NCI-H226 (cell line): ENCODE results near the gene ISX.

Experiments used
- DNase-seq: peaks from one replicate; pipeline ENCODE4 v3.0.0-alpha.2; 2015

ISX gene

DNA sequence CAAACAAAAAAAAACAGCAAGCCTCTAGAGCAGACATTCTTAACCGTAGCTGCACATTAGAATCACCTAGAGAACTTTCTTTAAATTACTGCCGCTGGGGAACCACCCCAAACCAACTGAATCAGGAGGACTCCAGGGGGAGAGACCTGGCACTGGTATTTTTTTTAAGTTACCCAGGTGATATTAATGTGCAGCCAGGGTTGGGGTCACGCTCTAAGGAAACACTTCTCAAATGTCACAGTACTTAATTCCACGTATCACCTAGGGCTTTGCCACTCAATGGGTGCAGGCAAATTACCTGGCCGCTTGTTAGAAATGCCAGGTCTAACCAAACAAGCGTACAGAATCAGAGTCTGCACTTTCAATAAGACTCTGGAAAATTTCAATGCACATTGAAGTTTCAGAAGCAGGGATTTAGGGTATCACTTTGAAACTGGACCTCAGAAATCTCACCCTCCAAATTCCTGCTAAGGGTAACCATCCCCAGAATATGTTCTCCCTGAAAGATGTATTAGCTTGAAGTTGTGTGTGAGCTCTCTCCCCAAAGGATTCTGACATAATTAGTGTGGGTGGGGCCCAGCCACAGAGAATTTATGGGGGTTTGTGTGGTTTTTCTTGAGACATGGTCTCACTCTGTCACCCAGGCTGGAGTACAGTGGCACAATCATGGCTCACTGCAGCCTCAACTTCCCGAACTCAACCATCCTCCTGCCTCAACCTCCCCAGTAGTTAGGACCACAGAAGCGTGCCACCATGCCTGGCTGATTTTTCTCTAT is 12.7 kb upstream of the ISX start:
- no peak for DNase-seq

GRCh38 chr22:35054064-35054463 is 11.9 kb upstream of the ISX start:
- DNase-seq, result no peak

GRCh38 chr22:35056486-35056885 is 9.5 kb upstream of the ISX start:
- no peak for DNase-seq

DNA sequence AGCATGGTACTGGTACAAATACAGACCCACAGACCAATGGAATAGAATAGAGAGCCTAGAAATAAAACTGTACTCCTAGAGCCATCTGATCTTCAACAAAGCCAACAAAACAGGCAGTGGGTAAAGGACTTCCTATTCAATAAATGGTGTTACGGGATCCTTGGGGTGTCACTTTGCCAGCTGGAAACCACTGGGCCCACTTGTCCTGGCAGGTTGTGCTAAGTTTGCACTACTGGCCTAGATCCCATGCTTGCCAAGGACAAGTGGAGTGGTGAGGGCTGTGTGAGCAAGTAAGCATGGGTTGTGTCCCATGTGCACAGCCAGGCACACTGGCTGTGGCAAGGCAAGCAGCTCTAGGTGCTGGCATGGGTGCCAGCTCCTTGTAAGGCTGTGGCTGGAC is 8.8 kb upstream of the ISX start:
- no peak for DNase-seq

GRCh38 chr22:35059632-35060031 is 6.3 kb upstream of the ISX start:
- no peak for DNase-seq

DNA sequence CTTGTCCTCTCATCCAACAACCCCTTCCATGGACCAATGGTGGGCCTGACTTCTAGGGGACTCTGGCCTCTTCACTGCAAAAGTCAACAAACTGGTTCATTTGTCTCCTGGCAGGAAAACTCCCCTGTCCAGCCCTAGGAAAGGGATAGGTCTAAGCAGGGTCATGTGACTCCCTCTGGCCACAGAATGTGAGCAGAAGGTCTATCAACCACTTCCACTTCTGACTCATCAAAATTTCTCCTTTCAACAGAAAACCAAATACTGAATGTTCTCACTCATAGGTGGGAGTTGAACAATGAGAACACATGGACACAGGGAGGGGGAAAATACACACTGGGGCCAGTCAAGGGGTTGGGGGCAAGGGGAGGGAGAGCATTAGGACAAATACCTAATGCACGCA is 1.3 kb upstream of the ISX start:
- no peak for DNase-seq

- DNase-seq, result no peak
These were observed 775 bp upstream of the ISX start for GRCh38 chr22:35065183-35065582.

DNA sequence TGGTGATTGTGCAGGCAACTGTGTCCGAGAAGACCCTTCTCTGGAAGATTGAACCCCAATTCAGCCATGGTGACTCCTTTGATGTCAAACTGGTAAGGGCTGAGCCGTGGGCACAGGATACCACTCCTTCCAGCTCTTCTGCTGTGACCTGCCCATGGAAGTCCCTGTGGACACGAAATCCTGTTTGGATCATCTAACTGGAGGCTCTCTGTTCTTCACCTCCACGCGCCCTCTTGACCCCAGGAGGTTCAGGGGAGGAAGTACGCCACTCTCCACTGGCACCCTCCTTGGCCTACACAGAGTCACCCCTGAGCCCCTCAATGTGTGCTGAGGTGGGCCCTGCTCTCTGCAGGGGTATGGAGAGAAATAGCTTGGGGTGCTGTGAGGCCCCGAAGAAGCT is 810 bp downstream of the ISX start:
- no peak for DNase-seq

GRCh38 chr22:35069541-35069940 is 3.6 kb downstream of the ISX start:
- DNase-seq, result no peak

DNA sequence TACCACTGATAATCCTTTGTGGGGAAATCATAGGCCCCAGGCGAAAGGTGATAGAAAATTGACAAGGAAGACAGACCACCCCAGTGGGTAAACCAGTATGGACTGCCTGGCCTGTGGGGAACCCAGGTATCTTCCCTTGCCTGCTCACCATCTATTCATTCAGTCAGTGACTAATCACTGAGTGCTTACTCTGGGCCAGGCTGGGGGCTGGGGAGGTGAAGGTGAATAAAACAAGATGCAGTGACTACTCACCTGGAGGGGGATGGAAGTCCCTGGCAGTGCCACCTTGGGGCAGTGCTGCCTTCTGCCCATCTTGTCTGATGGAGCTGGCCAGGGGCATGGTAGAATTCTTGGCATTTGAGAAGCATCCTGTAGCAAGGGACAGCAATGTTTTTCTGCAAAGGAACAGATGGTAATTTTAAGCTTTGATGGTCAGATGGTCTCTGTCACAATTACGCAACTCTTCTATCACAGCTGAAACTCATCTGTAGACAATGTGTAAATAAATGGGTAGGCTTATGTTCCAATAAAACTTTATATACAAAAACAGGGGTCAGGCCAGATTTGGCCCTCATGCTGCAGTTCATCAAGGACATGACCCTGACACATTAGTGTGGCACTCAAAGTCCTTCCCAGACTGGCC is 4.6 kb downstream of the ISX start:
- DNase-seq, result no peak

- DNase-seq, result no peak
These were observed 5.8 kb downstream of the ISX start for GRCh38 chr22:35071784-35072183.

- DNase-seq, result peak; percentile 2
These were observed 7.0 kb downstream of the ISX start for GRCh38 chr22:35072925-35073324.

DNA sequence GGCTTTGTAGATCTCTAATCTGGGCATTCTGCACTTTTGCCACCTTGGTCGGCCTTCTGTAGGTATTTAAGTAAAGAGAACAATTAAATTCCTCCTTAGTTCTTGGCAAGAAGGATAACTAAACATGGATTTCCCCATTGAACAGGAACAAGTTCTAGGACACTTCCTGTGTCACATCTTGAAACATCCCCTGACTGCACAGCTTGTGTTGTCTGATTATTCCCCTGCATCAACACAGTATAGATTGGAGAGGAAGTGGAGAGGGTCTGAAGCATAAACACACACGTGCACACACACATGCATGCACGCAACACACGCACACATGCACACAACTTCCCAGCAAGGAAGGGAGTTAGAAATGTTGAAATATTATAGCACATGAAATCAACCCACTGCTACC is 8.6 kb downstream of the ISX start:
- DNase-seq, result no peak

DNA sequence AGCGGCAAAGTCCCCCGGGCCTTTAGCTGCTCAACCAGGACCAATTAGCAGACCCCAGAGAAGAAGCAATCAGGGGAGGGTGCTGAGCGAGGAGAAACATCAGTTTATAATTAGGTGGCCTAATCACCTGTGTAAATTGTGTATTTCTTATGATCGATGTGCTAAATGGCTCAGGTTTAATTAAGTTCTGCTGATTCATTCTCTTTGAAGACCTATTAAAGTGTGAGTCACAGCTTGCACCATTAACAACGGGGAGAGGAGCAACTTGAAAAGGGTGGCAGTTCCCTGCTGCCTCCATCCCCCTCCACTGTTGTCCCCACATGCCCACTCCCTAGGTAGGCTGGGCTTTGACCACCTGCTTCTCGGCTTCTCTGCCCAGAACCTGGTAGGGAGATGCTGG is 10.7 kb downstream of the ISX start:
- DNase-seq, result no peak

DNA sequence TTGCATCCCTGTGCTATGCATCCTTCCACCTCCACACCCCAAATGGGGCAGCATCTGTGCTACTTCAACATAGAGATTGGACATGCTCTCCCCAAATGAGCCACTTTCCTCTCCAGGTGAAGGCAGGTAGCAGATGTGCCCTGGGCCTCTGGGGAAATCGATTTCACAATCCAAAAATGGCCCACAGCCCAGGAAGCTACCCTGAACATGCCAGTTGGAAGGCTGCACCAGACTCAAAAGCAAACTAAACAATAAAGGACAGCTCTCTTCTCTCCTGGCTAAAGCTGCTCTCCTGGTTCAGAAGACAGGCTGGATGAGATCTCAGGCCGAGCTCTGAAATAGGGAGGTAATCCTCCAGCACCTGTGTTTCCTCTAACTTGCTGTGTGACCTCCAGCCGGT is 19.7 kb downstream of the ISX start:
- DNase-seq, result no peak

DNA sequence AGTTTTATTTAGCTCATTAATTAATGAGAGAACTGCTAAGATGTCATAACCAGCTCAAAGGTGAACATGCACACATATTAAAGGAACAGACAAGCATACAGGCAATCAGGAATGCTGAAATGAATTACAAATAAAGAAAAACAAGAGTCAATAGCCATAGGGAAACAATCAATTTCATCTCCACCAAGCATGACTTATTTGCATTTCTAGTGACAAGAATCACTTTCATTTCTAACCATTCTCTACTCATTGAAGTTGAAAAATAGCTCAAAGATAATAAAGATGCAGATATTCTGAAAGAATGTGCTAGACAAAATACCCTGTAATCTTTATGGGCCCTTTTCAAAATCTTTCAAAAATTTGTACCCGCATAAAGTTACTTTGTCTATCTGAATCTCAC is 23.2 kb downstream of the ISX start:
- DNase-seq, result no peak

- no peak for DNase-seq
These were observed 26.4 kb downstream of the ISX start for GRCh38 chr22:35092406-35092805.

DNA sequence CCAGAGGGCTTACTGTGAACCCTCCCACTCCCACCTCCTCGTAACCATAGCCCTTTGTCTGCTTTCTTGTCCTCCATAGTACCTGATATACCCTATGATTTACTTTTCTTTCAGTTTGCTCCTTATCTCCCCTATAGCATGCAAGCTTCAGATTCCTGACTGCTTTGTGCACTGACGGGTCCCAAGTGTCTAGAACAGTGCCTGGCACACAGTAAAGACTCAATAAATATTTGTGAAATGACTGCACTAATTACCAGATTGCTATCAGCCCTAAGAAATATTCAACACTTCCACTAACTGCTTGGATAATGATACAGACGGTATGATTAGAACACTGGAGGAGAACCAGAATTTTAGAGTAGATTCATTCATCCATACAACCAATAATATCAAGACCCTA is 33.0 kb downstream of the ISX start:
- DNase-seq, result no peak

GRCh38 chr22:35099883-35100282 is 33.9 kb downstream of the ISX start:
- DNase-seq, result no peak

DNA sequence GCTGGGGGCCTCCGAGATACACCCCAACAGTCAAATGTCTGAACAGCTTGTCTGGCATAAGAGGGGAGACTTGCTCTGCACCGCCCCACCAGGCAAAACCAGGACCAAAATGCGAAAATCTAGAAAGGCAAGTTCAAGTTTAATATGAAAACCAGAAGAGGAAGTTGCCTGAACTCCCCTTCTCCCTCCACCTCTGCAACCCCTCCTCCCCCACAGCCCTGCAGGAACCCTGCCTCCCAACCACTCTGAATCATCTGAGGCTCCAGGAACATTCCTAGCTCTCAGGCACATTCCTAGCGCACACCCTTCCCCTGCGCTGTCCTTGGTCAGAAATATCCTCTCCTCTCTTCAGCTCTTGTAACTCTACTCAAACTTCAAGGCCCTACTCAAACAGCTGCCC is 36.7 kb downstream of the ISX start:
- DNase-seq, result peak; percentile 2

DNA sequence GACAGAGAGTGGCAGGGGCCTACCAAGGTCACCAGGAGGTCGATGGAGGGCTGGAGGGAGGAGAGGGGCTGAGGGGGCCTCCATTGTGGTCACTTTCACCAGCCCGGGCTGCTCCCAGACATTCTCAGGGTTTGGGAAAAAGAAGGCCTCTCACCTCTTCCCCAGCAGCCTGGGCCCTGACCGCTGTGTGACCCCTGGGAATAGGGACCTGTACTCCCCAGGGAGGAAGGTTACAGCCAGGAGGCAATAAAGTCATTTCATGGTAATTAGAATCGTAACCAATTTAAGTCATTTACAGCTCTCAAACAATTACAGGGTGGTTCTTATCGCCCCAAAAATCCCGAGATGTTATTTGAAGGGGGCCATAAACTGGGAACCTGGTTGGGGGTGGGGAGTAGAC is 37.8 kb downstream of the ISX start:
- no peak for DNase-seq

DNA sequence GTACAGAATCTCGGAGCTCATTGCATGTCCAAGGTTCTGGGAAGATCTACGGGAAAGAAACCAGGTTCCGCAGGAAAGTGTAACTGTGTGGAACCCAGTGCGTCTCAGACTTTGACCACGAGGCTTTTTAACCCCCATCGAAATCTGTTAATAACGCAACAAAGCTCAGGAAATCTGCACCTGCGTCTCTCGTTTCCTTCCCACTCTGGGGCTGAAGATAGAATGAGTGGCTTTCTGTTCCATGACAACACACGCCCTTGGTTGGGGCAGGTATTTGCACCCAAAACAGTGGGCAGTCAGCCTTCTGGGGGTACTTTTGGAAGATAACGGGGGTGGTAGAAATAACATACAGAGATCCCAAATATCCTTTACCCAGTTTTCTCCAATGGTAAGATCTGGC is 38.5 kb downstream of the ISX start:
- DNase-seq, result no peak

- no peak for DNase-seq
These were observed 43.7 kb downstream of the ISX start for GRCh38 chr22:35109616-35110015.

GRCh38 chr22:35111244-35111643 is 45.3 kb downstream of the ISX start:
- no peak for DNase-seq

GRCh38 chr22:35113341-35113740 is 47.4 kb downstream of the ISX start:
- no peak for DNase-seq
